HG02840 (cell line): ENCODE data around the gene SLC35G4.
"Not testable (repeated sequence)": the region's sequence is repeated elsewhere in the genome, so short reads cannot be mapped to it uniquely, and the experiment has no call there.

ENCODE experiments used
- ATAC-seq: cut with Tn5 transposase; IDR thresholded peaks from one replicate; pipeline ENCODE4 v1.9.1; 2021; ENCODE audit warnings: mild to moderate bottlenecking, moderate library complexity, moderate number of reproducible peaks; ENCODE audit not compliant: unreplicated experiment, low FRiP score

The SLC35G4 gene

DNA sequence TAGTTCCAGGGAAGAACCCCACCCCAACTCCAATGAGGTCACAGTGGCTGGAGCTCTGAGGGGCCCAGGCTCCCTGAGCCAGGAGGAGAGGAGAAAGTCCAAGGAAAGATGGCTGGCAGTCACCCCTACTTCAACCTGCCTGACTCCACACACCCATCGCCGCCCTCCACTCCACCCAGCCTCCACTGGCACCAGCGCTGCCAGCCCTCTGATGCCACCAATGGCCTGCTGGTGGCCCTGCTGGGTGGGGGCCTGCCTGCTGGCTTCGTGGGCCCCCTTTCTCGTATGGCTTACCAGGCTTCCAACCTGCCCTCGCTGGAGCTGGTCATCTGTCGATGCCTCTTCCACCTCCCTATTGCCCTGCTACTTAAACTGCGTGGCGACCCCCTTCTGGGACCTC lies at the start of gene SLC35G4:
TSS of gene SLC35G4 (plus strand) at position 109 of the 400 bp plus-strand sequence. CDS start at position 109, 0 bp downstream.
- not testable (repeated sequence) for ATAC-seq

DNA sequence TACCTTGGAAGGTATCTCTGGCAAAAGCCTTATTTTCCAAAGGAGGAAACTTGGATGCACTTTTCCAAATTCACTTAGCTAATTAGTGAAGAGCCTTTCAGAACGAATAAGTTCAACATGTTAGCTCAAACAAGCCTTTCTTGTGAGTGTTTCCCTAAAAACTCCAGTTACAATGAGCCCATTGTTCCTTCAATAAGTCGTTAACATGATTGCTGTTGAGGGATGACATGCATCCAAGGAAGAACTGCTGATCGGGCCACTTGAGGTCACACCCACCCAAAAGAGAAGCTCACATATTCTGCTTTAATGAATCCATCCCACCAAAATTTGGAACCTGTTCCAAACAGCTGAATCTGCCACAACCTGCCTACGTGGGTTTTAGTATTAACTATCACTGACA lies 48.1 kb upstream of the SLC35G4 start:
- no peak for ATAC-seq

DNA sequence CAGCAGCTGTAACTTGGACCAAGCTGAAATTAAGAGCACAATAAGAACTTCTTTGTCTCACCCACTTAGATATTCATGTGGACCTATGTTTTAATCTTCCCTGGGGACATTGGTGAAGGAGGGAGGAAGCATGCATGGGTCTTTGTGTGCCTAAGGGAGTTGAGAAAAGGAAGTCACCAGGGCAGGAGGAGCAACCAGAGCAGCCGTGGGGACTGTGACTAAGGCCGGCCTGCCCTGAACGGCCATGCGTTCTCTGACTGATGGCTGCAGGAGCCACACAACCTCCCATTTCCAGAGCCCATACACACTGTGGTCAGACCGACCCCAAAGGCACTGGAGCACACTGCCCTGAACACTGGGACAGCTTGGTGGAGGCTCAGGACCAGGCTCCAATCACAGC lies 43.7 kb upstream of the SLC35G4 start:
- no peak for ATAC-seq

DNA sequence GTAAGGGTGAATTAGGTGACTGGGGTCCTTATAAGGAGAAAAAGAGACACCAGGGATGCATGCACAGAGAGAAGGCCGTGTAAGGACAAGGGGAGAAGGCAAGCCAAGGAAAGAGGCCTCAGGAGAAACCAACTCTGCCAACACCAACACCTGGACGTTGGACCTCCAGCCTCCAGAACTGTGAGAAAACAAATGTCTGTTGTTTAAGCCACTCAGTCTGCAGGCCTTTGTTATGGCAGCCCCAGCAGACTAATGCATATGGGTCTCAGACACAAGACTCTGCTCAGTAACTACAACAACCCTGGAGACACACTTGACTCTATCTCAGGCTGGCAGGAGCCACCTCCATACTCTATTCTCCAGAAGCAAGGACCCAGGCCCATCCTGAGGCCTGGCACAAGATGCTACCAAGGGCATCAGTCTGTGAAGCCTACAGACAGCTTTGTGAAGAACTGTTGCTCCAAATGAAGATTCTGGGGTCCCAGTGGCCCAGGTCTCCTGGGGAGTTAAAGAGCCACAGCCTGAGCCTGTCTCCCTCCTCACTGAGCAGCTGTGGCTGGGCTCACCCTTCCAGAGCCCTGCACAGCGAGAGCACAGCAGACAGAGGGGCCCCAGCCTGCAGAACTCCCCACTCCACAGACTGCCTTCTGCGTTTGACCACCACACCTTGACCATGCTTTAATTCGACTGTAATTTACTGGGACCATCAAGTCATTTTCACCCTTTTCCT lies 43.0 kb upstream of the SLC35G4 start:
- no peak for ATAC-seq

DNA sequence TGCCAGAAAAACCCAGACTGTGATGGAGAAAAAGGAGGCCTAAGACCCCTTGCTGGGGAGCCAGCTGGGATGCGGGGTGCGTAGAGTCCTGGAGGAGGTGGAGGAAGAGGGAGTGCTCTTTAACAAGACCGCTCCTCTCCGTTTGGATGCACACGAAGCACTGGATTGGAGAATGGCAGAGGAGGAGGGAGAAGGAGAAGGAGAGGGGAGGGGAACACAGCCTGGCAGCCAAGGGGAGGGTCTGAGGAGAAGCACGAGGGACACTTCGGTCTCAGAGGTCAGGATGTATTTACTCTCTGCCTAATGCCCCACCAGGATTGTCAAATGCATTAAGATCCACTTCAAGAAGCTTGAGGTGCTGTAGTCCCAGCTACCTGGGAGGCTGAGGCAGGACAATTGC lies 42.0 kb upstream of the SLC35G4 start:
- ATAC-seq, result no peak

DNA sequence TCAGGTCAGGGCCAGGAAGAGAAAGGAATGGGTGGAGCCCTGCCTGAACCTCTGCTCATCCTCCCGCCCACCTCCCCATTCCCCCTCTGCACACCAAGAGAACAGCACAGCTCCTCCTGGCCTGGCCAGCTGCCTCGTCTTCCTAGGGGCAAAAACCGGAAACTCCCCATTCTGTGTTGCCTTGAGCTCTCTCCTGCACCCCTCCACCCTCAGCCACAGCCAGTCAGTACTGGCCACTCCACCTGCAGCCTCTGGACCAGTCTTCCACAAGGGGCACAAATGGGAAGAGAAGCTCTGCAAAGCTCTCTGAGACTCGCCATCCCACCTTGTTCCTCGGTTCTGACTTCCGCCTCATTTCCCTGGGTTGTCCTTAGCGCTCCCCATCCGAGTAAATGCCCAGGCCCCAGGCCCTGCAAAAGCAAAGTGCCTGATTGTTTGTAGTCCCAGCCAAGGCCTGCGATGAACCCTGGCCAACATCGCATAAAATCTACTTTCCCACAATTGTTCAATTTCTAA lies 39.3 kb upstream of the SLC35G4 start:
- ATAC-seq, result no peak

DNA sequence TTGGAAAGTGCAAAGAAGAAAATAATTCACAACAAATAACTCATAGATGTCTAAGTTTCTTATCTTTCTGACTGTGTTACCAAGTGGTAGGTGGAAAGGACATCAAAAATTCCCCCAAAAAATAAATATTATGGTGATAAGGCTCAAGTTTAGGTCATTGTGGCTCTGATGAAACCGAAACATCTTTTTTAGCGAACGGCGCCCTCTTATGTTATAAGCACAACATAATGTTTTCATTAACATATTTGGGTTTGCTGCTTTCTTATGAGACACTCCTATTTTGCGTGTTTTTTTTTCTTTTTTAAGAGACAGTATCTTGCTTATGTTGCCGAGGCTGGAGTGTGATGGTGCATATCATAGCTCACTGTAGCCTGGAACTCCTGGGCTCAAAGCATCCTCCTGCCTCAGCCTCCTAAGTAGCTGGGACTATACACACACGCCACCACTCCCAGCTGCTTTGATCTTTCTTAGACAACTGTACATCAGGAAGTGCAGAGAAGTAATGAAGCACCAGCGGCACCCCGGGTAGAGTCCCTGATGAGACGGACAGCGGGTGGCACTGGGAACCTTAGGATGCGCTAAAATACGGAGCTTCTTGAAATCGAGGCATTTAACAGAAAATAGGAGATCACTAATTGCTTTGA lies 38.5 kb upstream of the SLC35G4 start:
- no peak for ATAC-seq

DNA sequence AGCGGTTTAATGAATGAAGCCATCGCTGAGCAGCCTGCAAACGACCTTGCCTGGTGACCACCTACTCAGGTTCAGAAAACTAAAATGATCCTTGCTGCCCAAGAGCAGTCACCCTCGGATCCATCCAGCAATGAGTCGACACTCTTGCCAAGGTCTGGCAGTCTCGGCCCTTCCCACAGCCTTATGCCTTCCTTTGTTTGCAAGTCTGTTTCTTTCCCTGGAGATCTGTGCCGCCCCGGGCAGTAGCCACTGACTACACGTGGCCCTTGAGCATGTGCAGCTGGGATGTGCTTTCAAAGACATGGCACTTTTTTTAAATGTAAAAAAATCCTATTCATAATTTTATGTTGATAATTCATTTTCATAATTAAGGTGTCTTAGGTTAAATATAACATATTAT lies 37.2 kb upstream of the SLC35G4 start:
- ATAC-seq, result no peak

DNA sequence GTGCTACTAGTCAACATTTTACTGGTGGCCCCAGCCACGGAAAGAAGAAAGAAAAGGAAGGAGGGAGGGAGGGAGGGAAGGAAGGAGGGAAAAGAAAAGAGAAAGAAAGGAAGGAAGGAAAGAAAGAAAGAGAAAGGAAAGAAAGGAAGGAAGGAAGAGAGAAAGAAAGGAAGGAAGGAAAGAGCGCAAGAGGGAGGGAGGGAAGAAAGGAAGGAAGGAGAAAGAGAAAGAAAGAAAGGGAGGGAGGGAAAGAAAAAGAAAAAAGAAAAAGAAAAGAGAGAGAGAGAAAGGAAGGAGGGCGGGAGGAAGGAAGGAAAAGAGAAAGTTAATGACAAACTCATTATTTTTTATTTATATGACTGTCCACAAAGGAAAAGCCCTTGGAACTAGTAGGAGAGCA lies 34.9 kb upstream of the SLC35G4 start:
- no peak for ATAC-seq

DNA sequence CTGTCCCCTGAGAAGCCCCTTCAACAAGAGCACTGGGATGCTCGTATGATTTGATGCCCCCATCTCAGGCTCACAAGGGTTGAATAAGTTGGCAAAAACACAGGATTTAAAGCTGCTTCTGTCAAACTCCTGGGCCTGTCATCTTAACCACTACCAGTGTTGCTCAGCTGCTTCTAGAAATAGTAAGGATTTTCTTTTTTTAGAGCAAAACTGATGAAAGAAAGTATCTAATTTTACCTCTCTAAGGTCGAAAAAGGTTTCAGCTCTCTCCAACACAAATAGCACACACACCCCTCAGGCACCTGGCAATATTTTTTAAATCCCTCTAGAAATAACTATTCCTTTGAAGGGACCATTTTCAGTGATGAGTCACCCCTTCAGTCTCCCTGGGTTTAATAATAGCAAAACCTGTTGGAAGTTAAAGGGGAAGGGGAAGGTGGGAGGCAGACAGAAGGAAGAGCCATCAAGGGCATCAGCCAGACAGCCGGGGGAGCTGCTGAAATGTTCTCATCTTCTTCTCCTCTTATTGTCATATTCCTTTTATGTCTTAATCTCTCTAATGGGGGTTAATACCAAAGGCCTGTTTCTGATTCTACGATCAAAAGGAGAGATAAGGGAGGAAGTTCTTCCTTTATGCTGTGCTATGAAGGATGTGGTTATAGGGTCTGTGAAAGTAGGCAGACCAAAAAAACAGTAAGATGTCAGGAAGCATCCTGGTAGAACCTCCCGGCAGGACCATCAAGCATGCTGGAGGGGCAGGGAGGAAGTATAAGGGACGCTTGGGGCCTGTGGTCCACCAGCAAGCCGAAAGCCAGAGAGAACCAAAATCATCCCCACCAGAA lies 31.9 kb upstream of the SLC35G4 start:
- ATAC-seq, result no peak

DNA sequence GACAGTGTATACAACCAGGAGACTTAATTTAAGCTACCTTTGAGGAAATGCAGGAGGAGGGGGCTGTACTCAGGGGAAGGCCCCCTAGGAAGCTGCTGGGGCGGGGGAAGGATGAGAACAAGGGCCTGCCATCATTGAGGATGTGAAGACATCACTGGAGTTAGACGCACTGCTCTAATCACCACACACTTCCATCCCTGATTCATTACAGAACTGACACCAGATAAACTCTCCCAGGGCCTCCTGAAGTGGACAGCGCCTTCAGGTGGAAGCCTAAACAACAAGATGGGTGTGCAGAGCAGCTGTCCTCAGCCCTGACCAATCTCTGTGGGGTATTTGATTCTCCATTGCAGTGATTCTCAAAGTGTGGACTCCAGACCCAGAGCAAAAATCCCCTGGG lies 30.6 kb upstream of the SLC35G4 start:
- ATAC-seq, result no peak

DNA sequence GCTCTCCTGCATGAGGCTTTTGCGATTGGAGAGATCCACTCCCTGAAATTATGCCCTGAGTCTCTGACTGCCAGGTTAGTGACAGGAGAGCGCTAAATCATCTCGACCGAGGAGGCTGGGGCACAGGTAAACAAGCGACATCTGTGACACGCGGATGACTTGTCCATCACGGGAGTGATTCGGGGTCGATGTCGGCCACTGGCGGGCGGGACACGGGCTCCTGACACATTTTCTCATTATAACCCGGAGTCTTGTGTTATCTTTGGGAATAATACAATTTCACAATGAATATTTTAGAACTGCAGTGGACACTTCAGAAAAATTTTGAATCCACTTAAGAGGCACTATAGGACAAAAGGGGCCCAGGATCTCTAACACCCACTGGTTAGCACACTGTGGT lies 29.5 kb upstream of the SLC35G4 start:
- ATAC-seq, result no peak

DNA sequence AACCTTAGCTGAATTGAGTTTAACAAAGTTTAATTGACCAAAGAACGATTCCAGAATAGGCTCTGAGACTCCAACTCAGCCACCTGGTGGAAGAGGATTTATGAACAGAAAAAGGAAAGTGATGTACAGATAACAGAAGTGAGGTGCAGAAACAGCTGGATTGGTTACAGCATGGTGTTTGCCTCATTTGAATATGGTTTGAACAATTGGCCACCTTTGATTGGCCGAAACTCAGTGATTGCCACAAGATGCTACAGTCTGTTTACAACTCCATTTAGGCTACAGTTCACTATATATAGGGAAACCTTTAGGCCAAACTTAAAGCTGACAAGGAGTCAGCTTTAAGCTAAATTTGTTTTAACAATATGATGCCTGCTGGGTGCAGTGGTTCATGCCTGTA lies 28.1 kb upstream of the SLC35G4 start:
- no peak for ATAC-seq

DNA sequence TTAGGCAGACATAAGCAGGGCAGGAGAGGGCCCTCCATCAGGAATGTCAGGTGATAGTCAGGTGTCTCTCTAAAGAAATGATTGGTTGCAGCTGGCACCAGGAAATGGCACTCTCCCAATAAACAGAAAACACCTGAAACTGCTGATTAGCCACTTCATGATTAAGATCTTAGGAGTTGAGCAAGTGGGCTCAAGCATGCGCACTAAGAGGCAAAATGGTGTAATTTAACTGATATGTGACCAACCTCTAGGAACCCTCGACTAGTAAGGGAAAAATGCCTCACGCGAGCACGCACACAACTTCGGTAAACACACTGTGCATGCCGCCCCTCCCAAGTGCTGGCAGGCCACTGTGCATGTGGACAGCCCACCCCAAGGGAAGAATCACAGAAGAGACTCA lies 23.8 kb upstream of the SLC35G4 start:
- ATAC-seq, result no peak

DNA sequence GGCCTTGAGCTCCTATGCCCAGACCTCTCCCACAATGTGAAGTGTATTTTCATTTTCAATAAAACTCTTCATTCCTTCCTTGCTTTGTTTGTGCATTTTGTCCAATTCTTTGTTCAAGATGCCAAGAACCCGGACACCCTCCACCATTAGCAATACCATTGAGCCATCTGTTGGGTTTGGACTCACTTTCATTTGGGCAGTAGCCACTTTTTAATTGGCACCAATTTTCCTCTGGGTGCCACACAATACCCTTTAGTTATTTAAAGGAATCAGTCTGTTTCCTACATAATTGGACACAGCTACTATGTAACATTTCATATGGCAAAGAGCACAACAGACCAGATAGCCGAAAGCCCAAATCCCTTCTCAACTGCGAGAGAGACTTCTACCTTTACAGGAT lies 22.5 kb upstream of the SLC35G4 start:
- no peak for ATAC-seq

DNA sequence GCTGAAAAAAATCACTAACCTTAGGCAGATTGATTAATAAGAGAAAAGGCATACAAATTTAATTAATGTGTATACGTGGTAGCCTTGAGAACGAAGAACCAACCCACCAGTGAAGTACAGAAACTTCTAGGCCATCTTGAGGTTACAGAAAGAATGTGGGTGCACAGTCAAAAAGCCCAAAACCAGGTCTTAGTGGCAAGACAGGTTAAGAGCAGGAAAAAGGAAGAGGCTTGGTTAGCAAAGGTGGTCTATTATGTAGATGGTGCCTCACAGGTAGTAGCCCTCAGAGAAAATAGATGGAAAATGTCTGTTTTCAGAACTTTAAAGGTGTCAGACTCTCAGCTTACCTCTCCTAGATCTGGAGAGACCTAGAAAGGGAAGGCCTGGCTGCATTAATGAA lies 22.0 kb upstream of the SLC35G4 start:
- ATAC-seq, result no peak

DNA sequence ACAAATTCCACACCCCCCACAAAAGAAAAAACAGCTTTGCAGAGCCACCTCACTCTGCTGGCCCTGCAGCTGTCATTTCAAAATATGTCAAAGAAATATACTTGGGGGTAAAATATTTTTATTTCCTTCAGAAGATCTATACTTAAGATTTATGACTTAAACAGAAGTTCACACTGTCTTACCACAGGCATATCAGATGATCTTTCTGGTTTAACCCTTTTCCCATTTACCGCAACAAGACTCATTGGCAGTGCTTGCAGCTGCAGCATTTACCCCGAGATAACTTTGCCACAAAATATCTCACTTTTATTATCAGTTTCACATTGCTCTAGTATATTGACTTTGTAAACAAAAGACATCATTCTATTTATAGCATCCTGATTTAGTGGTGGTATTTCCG lies 21.6 kb upstream of the SLC35G4 start:
- no peak for ATAC-seq

DNA sequence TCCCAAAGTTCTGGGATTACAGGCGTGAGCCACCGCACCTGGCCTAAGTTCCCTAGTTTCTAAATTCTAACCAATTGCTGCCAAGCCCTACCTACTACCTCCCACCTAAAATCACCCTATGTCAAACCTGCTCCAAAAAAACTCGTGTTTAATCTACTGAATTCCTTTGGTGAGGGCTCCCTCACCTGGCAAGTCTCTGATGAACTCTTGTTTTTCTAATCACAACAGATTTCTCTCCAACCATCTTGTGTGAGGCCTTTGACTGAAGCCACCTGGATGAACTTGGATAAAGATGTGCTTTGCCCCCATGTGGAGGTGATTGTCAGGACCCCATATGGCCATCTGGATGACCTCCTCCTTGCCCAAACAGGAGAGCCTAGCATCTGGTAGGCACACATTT lies 17.4 kb upstream of the SLC35G4 start:
- no peak for ATAC-seq

DNA sequence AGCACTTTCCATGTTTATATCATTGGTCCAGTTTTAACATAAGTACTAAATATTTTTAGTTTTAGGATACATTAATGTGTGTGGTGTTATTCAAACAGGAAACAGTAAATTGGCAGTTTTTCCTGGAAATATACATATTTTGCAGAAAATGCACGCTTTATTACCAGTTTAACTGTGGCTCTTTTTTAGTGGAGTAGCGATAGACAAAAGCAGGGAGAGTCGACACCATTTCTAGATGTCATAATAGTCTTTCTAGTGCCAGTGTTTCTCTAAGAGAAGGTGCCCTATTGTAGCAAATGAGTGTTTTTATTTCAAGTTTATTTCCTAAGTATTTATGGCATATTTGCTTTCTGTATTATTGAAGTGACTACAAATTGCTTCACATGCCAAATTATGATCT lies 9.1 kb upstream of the SLC35G4 start:
- no peak for ATAC-seq

DNA sequence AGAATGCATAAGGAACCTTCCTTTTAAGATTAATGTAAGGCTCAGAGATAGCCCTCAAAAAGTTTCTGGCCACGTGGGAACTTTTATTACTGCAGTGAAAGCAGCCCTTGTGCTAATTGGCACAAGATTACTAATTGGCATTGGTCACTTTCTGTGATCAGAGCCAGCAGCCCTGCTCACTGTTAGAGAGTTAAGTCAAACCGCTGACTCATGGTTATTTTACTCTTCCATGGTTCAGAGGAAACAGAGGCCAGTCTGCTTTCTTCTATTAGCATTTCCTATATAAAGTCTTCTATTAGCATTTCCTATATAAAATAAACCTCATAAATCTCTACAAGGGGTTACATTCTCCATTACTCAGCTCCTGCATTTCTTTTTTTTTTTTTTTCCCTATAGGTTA lies 1.5 kb upstream of the SLC35G4 start:
- no peak for ATAC-seq

DNA sequence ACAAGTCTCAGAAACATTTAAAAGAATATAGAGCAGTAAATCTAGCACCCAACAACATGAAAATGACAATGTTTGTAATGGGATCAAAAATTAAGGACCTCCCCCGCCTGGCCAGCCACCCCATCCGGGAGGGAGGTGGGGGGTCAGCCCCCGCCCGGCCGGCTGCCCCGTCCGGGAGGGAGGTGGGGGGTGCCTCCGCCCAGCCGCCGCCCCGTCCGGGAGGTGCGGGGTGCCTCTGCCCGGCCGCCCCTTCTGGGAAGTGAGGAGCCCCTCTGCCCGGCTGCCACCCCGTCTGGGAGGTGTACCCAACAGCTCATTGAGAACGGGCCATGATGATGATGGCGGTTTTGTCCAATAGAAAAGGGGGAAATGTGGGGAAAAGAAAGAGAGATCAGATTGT lies 778 bp upstream of the SLC35G4 start:
- ATAC-seq, result not testable (repeated sequence)
